NCI-H69 (cell line): ENCODE measurements around the gene MRPS27.
A peak's percentile ranks its signal among the peaks of the same experiment; 100 is the strongest.

Experiments used
- DNase-seq: peaks from one replicate; lab custom pipeline; 2025; lab: John Stamatoyannopoulos, UW

Gene MRPS27

GRCh38 chr5:72256536-72256935 lies 63.5 kb downstream of the MRPS27 start:
- no peak for DNase-seq

- DNase-seq: no peak
These were observed 64.4 kb downstream of the MRPS27 start for GRCh38 chr5:72255670-72256069.

GRCh38 chr5:72255237-72255636 lies 64.8 kb downstream of the MRPS27 start:
- peak; percentile 68 for DNase-seq

- no peak for DNase-seq
These were observed 67.4 kb downstream of the MRPS27 start for GRCh38 chr5:72252574-72253155.

GRCh38 chr5:72252008-72252407 lies 68.0 kb downstream of the MRPS27 start:
- no peak for DNase-seq

GRCh38 chr5:72251386-72251785 lies 68.7 kb downstream of the MRPS27 start:
- DNase-seq: no peak

- DNase-seq: peak; percentile 63
These were observed 71.5 kb downstream of the MRPS27 start for GRCh38 chr5:72248410-72248981.

GRCh38 chr5:72246954-72247442 lies 73.0 kb downstream of the MRPS27 start:
- DNase-seq: no peak

- no peak for DNase-seq
These were observed 74.0 kb downstream of the MRPS27 start for GRCh38 chr5:72245951-72246532.

GRCh38 chr5:72245546-72245945 lies 74.5 kb downstream of the MRPS27 start:
- no peak for DNase-seq

GRCh38 chr5:72244862-72245371 lies 75.1 kb downstream of the MRPS27 start:
- peak; percentile 87 for DNase-seq

- no peak for DNase-seq
These were observed 76.3 kb downstream of the MRPS27 start for GRCh38 chr5:72243706-72244105.

GRCh38 chr5:72242796-72243475 lies 77.1 kb downstream of the MRPS27 start:
- peak; percentile 94 for DNase-seq

- peak; percentile 91 for DNase-seq
These were observed 78.6 kb downstream of the MRPS27 start for GRCh38 chr5:72241346-72242003.

- DNase-seq: no peak
These were observed 81.2 kb downstream of the MRPS27 start for GRCh38 chr5:72238712-72239445.

GRCh38 chr5:72237879-72238278 lies 82.2 kb downstream of the MRPS27 start:
- DNase-seq: no peak

- DNase-seq: no peak
These were observed 82.6 kb downstream of the MRPS27 start for GRCh38 chr5:72237415-72237814.

GRCh38 chr5:72235725-72236124 lies 84.3 kb downstream of the MRPS27 start:
- no peak for DNase-seq

GRCh38 chr5:72234868-72235267 lies 85.2 kb downstream of the MRPS27 start:
- DNase-seq: no peak

GRCh38 chr5:72234265-72234700 lies 85.8 kb downstream of the MRPS27 start:
- no peak for DNase-seq

GRCh38 chr5:72233835-72234234 lies 86.2 kb downstream of the MRPS27 start:
- no peak for DNase-seq
